HEK293T (cell line): Measurements from ENCODE around the gene ZNF431.

Source experiments
- ELF4 ChIP-seq: fragments of 450-650 bp; IDR thresholded peaks from 2 replicates; pipeline ENCODE4 v1.6.1; 2017; ENCODE audit warnings: antibody characterized with exemption
- FOXA1 ChIP-seq: fragments of 450-650 bp; IDR thresholded peaks from 2 replicates; pipeline ENCODE4 v1.6.1; 2016; ENCODE audit warnings: mild to moderate bottlenecking
- FOXK2 ChIP-seq: fragments of 450-650 bp; IDR thresholded peaks from 2 replicates; pipeline ENCODE4 v1.6.1; 2016; ENCODE audit warnings: mild to moderate bottlenecking
- L3MBTL2 ChIP-seq: fragments of 450-650 bp; conservative IDR thresholded peaks from 2 replicates; pipeline ENCODE4 v1.6.1; 2016; ENCODE audit warnings: mild to moderate bottlenecking

DNA sequence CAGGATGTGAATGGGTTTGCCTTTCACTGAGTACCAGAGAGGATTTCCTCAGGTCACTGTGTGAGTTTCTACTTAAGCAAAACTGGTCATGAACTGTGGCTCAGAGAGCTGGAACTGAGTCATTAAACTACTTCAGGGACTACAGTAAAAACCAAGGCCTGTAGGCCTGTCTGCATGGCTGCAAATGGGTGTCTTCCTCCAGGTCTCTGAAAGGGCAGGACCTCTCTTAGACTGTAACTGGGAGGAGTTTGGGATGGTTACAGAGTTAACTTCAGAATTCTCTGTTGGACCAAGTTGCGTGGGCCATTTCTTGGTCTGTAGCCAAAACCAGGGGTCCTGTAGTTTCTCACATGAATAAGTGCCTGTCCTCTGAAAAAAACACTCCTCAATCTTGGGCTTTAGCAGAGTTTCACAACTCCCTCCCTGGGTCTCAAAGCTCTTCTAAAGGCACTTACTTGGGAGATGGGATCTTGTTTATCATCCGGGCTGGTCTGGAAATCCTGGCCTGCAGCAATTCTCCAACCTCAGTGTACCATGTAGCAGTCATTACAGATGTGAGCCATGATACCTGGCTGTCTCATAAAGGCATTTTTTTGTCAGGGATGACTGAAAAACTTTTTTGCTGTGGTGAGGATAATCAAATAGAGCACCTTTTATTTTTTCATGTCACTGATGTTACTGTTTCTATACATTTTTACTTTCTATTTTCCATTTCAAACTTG is 40.2 kb upstream of the ZNF431 start:
- no peak for TF ChIP-seq ELF4
- no peak for TF ChIP-seq FOXA1
- no peak for TF ChIP-seq L3MBTL2
- no peak for TF ChIP-seq FOXK2
